Raji (cell line): ENCODE data around the gene SHB.

ENCODE experiments used
- POLR2A ChIP-seq: IDR thresholded peaks from 2 replicates; pipeline ENCODE4 v1.6.1; 2011; ENCODE audit warnings: low read depth, low read length, control low read depth; ENCODE audit not compliant: insufficient read depth

Gene SHB

DNA sequence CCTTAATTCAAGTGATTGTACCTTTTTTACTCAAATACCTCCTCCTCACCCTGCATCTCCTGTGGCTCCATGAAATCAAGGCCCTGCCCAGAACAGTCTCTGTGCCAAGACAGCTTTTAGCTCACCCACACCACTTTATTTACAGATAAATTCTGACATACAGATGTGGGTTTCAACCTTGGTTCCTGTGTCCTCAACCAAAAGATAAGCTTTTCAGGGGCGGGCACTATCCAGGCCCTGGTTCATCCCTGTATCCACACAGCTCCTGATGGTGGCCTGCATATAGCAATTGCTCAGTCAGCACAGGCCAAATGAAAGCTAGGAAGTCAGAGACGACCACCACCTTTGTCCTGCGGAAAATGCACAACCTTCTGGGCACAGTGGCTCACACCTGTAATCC, 8.3 kb downstream of the SHB start:
- no peak for TF ChIP-seq POLR2A

DNA sequence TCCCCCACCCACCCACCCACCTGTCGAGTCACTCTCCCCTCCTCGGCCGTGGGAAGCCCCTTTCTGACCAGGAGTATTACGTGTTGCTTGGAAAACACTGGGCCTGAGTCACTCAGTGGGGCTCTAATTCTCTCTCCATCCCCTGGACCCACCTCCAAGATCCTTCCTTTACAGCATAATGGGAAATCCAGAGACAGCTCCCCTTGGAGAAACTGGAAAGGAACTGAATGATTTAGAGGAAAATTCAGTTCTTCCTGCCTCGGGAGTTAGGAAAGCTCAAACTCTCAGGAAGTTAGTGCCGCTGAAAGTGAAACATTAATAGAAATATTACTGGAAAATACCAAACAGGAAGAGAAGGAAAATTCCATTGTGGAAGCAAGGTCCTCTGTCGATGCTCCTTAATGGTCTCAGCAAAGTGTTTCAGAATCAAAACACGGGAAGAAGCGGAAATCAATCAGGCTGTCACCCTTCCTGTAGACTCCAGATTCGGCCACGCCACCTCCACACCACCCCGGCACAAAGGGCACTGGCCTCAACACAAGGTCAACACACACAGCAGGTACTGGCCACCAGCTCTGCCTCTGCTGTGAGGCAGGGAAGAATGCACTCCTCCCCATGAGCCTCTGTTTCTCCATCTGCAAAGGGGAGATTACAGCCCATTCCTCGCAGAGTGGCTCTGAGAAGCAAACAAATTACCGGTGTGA, 9.6 kb downstream of the SHB start:
- TF ChIP-seq POLR2A: no peak

DNA sequence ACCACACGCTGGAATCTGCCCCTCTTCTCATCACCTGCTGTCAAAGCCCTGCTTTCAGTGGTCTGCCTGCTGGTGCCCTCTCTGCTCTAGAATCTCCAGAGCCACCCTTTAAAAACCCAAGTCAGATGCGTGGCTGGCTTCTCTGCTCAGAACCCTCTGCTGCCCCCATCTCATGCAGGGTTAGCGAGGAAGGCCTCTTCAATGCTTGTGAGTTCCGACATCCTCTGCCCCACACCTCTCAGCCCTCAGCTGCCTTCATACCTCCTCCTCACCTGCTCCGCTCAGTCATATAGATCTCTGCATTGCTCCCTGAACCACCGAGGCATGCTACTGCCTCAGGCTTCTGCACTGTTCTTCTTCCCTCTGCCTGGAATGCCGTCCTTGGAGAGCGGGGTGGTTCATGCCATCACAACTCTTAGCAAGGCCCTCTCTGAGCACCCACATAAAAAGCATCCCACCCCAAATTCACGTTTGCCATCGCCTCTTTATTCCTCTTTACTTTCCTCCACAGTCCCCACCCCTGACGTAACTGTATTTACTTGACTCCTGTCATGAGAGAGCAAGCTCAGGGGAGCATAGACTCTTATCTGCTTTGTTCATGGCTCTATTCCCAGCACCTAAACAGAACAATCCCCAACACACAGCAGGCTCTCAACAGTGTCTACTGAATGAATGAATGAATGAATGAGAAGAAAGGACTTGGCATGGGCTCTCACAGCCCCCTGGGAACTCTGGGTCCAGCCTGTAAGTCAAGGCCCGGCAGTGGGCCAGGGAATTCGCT, 10.4 kb downstream of the SHB start:
- no peak for TF ChIP-seq POLR2A

DNA sequence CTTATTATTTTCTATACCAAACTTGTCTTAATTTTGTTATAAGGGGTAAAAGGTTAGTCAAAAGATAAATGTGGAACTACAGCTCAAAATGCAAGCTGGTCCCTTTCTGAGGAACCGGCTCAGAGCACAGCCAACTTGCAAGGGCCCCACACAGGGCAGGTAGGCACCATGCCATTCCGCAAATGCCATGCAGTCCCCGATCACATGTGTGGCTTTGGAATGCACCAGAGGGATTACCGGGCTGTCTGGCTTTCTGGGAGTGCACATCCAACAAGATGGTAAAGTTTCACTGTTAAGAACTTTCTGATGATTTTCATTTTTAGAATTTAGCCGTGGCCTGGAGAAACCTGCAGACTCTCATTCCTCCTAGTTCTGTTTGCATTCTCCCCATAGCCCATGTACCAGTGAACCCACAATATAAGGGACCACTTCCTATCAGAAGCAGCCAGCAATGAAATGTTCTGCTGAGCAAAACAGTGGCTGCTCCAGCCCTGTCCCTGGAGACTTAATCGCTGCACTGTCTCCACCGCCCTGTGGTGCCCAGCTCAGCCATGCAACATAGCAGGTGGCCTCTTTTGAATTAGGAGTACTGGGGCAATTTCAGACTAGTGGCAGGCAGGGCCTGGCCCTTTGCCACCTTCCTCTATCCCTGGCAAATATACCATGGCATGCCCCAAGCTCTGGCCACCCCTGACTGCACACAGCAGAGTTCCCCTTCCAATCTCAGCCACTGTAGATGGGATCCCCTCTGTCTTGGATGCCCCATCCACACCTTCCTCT, 11.4 kb downstream of the SHB start:
- TF ChIP-seq POLR2A: no peak

DNA sequence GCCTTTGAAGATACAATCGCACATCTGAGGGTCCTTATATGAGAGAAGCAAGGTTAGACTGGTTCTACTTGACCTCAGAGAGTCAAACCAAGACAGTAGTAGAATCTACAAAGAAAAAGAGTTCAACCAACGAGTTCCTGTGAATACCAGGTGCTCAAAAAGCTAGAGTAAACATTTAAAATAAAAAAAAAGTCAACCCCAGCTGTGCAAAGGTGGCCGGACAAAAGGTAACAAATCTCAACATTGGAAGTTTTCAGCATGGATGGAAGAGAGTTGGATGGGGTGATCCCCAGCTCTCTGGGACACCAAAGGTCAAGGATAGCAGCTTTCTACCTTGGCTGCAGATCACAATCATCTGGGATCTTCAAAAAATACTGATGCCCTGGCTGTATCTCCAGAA, 14.4 kb downstream of the SHB start:
- TF ChIP-seq POLR2A: no peak

DNA sequence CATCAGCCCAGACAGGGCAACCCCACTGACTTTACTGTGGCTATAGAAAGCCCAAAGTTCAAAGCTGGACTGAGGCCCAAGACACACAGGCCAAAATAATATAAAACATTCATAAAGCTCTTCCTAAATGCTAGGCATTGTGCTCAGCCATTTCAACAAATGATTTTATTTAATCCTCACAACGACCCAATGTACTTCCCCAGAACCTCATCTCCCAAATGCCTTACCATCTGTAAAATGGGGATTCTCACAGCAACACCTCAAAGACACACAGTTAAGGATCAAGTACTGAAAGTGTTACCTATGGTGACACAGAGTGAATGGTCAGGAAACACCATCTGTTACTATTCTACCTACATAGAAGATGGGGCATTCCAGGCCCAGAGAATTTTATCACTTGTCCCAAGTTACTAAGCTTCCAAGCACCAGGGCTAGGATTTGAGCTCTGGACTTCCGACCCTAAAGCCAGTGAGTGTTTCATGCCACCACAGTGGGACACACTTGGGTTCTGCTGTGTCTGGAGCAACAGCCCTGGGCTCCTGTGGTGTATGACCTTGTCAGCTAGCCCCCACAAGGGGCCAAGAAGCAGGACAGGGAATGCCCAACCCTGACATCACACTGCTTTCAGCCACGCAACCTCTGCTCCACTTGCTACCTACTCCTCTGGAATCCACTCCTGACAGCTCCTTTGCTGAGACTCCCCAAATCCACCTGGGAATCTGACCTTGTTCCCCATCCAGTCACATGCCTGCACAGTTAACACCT, 15.1 kb downstream of the SHB start:
- TF ChIP-seq POLR2A: no peak

DNA sequence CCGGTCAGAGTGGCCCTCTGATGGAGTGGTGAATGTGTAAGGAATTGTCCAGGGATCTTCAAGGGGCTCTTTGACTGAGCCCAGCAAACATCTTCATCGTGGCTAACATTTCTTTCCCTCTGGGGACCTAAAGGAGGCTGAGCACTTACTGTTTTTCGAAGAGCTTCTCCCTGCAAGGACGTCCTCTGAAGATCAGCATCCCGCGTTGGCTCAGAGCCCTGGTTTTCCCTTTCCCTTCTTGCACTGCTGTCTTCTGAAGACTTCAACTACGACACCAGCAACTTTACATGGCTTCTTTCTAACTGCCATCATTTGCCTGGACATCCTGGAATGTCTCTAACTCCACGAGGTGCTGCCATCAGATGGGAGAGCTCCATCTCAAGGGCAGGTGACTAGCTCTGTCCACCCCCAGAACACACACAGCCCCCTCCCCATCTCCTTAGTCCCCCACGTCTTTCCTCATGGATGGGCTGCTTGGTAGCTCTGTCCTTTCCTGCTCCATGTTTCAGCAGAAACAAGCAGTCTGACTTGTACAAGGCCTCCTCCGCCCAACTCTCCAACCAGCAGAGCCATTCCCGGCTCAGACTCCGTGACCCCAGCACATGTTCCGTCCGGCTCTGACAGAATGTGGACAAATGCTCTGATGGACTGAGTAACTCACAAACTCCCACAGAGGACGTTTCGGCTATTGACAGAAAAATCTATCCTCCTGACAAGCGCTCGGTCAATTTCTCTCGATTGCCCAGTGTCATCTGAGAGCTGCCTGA, 17.1 kb downstream of the SHB start:
- TF ChIP-seq POLR2A: no peak

DNA sequence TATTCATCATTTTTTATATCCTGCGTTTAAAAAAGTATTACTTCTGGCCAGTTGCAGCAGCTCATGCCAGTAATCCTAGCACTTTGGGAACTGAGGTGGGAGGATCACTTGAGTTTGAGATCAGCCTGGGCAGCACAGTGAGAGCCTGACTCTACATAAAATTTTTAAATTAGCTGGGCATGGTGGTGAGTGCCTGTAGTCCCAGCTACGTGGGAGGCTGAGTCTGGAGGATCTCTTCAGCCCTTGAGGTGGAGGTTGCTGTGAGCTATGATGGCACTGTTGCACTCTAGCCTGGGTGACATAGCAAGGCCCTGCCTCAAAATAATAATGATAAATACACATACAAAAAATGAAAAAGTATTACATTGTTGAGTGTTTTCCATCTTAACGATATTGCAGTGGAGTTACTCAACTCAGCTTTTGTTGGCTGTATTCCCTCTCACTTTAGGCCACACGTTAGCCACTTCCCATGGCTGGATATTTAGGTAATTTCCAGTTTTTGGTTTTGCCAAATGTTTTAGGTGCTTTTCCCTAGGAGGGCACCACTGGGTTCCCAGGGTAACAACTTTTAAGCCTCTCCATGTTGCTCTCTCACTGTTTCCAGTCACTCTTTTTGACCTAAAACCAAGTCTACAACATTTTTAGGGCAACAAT, 20.6 kb downstream of the SHB start:
- TF ChIP-seq POLR2A: no peak

DNA sequence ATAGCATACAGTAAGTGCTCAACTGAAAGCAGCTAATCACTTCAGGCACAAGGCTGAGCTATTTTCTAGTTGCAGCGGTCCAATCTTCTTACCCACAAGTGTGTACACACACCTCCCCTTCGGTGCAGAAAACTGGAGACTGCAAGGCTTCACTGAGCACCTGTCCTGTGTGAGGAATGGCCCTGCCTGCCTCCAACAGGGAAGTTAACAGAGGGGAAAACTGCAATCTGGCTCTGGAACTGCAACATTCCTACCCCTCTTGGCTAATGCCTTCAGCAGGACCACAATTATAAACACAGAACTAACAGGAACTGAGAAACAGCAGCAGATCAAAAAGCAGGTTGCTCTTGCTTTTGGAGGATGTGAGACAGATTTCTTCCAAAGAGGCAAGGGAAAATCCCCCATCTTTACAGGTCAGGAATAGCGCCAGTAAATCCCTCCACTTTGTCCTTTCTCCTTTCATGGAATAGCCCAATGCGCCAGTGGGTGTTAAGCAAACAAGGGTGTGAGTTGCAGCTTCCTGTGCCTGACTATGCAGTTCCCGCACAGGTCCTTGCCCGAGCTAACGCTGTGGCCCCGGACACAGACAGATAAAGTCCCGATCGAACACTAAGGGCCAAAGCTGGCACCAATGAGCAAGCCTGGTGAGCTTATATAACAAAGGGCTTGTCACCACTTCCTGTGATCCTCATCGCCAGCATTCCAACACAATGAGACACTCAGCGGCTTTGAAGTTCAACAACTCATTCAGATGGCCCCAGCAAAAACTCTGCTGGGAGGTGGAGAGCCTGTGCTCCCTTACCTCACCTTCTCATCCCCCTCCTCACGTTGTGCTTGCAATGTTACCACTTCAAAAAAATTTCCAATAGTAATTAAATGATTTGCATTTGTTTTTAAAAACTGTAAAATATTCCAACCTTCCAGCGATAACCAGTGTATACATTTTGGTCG, 21.5 kb downstream of the SHB start:
- TF ChIP-seq POLR2A: no peak

DNA sequence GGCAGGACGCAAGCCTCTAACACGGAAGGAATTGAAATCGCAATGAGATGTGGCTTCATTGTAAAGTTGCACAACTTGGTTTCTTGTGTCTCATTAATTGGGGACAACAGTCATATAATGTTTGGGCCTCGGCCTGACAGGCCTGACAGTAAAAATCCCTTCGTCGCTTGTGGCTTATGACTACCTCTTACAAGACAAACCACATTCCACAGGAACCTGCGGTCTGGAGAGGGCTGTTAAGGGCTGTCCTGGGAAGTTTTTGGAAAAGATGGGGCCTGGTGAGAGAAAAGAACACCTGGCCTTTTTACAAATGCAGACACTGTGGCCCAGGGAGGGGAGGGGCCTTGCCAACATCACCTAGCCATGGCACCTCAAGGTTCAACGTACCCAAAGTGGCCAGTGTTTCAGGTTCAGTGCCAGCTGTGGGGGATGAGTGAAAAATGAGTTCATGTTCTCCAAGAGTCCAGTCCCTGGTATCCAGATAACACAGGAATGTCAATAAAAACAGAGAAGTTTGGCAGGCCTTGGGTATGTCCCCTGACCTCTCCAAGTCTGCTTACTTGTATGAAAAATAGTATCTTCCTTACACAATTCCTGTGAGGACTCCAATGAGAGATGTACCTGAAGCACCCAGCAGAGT, 22.2 kb downstream of the SHB start:
- no peak for TF ChIP-seq POLR2A

DNA sequence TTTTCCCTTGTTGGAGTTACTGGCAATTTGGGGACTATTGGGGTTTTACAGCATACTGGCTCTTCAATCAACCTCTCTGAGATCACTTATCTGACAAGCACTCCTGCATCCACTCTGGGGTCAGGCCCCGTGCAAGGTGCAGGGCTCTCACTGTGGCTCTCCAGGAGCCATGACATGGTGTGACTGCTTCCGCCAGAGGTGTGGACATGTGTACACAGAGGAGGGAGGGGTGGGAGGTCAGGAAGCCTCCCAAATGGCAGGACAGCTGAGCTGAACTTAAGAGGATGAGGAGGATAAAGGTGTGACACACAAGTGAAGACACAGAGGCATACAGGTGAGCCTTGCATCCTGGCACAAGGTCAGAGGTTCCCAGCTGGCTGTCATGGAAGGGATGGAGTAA, 24.3 kb downstream of the SHB start:
- no peak for TF ChIP-seq POLR2A

DNA sequence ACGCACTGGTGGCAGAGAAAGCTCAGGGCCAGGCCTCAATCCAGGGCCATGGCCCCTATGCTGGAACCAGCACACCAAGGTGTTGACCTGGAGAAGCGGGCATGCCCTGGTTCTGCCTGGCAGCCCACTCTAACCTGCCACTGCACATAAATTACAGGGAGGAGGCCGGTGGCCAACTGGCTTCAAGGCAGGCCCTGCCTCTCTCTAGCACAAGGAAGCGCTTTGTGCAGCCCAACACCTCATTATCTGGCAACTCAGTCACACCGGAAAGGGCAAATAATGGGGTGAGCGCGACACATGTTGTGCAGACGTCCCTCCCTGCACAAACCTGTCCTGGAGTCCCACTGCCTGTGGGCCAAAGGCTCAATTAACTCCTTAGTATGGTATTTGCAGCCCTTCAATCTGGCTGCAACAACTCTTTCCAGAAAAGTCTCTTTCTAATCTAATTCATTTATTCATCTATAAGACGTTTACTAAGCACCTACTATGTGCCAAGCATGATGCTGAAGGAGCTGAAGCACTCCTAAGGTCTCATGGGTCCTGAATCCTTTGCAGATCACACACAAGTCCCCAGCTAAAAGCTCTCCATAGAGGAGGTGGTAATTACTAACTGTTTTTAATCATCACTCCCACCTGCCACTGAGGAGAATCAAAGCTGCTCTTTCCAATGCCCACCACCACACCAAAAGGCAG, 24.9 kb downstream of the SHB start:
- no peak for TF ChIP-seq POLR2A
